ENCODE results near the gene DUSP2.
"Not testable (repeated sequence)": the region's sequence is repeated elsewhere in the genome, so short reads cannot be mapped to it uniquely, and the experiment has no call there.

The DUSP2 gene

GRCh38 chr2:96167407-96168013, 22.3 kb upstream of the DUSP2 start:
- H3K4me1 ChIP-seq = no peaks in the 10 kb centered on the region
- TF ChIP-seq CTCF (IDR thresholded peaks at IDR 0.05) = no peak
- H3K27me3 ChIP-seq = peaks cover 0 to 23% of the 10 kb centered on the region in 2 donors
- H3K27ac ChIP-seq = no peak overlapping the region
- H3K4me3 ChIP-seq = no peak overlapping the region
- peaks cover 0 to 7% (median 0%) of the 10 kb centered on the region in 3 donors for H3K9me3 ChIP-seq
- intact Hi-C loops (cut with DNase I; ENCODE audit: low total_unique reads) = no loop called here
- H3K36me3 ChIP-seq = no peaks in the 10 kb centered on the region
- DNase-seq = no peak

- intact Hi-C loops (cut with DNase I; ENCODE audit: low total_unique reads) = no loop called here
- Histone ChIP-seq H3K27ac (no peak overlapping the region), H3K9me3 (peaks cover 0 to 3% (median 0%) of the 10 kb centered on the region in 3 donors), H3K27me3 (peaks cover 0 to 23% of the 10 kb centered on the region in 2 donors), H3K4me1 (no peaks in the 10 kb centered on the region), H3K4me3 (no peak overlapping the region), H3K36me3 (no peaks in the 10 kb centered on the region)
- TF ChIP-seq CTCF (IDR thresholded peaks at IDR 0.05) = no peak
- DNase-seq = no peak
Measured at GRCh38 chr2:96164459-96165184, 19.4 kb upstream of the DUSP2 start.

- peaks cover 0 to 23% of the 10 kb centered on the region in 2 donors for H3K27me3 ChIP-seq
- DNase-seq = no peak
- no peak for TF ChIP-seq CTCF (IDR thresholded peaks at IDR 0.05)
- no peak overlapping the region for H3K27ac ChIP-seq
- intact Hi-C loops (cut with DNase I; ENCODE audit: low total_unique reads) = no loop called here
- H3K4me1 ChIP-seq = no peaks in the 10 kb centered on the region
- H3K36me3 ChIP-seq = no peaks in the 10 kb centered on the region
- H3K9me3 ChIP-seq = no peaks in the 10 kb centered on the region
- H3K4me3 ChIP-seq = no peak overlapping the region
Measured at GRCh38 chr2:96163768-96164429, 18.7 kb upstream of the DUSP2 start.

DNA sequence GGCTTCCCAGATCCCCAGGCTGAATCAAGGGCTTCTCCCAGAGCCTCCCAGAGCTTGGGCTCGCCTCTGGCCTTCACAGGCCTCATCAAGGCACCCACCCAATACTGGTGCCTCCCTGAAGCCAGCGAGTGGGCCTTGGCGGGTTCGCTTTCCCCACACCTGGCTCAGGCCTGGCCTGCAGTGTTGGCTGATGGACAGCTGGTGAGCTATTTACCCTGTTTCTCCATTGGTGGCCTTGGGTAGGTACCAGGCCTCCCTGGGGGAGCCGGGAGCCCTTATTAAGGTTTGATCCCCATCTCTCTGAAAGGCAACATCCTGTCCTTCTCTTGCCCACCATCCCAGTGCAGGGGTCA, 18.2 kb upstream of the DUSP2 start:
- Histone ChIP-seq H3K4me3 (no peak overlapping the region), H3K27ac (no peak overlapping the region), H3K4me1 (no peaks in the 10 kb centered on the region), H3K36me3 (no peaks in the 10 kb centered on the region), H3K9me3 (no peaks in the 10 kb centered on the region), H3K27me3 (peaks cover 0 to 23% of the 10 kb centered on the region in 2 donors)
- no peak for TF ChIP-seq CTCF (IDR thresholded peaks at IDR 0.05)
- DNase-seq = no peak
- intact Hi-C loops (cut with DNase I; ENCODE audit: low total_unique reads) = no loop called here

DNA sequence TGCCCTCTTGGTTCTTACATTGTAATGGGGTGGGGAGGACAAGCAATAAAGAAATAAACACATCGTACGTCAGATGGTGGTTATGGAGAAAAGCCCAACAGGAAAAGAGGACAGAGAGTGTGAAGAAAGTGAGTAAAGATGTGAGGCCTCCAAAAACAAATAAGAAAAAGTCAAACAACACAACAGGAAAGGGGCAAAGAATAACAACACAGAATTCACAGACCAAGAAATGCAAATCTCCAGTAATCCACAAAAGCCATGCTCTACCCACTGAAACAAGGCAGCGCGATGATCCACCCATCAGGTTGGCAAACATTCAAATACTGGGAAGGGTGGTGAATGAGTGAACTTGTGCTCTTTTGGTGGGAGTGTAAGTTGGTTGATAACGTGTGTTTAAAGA, 16.7 kb upstream of the DUSP2 start:
- Histone ChIP-seq H3K27me3 (peaks cover 0 to 35% of the 10 kb centered on the region in 2 donors), H3K36me3 (no peaks in the 10 kb centered on the region), H3K4me3 (no peak overlapping the region), H3K4me1 (no peaks in the 10 kb centered on the region), H3K27ac (no peak overlapping the region), H3K9me3 (no peaks in the 10 kb centered on the region)
- TF ChIP-seq CTCF (IDR thresholded peaks at IDR 0.05) = no peak
- intact Hi-C loops (cut with DNase I; ENCODE audit: low total_unique reads) = no loop called here
- no peak for DNase-seq

- H3K9me3 ChIP-seq; DNase-seq; H3K4me3 ChIP-seq; H3K4me1 ChIP-seq; intact Hi-C loops (cut with DNase I; ENCODE audit: low total_unique reads); H3K36me3 ChIP-seq; H3K27ac ChIP-seq: not testable (repeated sequence)
- H3K27me3 ChIP-seq = peaks cover 0 to 43% of the 10 kb centered on the region in 2 donors
Measured at GRCh38 chr2:96160366-96160765, 15.1 kb upstream of the DUSP2 start.

Data from tibial artery (tissue), 4 donors.